ENCODE data around the gene NEGR1. TPM values are rescaled to one million over a fixed set of nuclear protein-coding genes. Genes with fewer than 3 reads are reported as not detected.

NEGR1 gene
- total RNA-seq, 1 experiment from 2014 or later = 0.05 TPM

- no peak overlapping the region for H3K4me2 ChIP-seq (ENCODE audit: low read length)
- no peak for DNase-seq (ENCODE audit: low read depth, low spot score)
- H3K27me3 ChIP-seq (ENCODE audit: insufficient read depth, low read length) = no peaks in the 10 kb centered on the region
- ChIA-PET CTCF (no interaction called here), POLR2A (no interaction called here), RAD21 (ENCODE audit: low non-redundant PET in 1 of 2, low total read pairs in 2 of 2, uncharacterized antibody in 2 of 2, unreplicated experiment in 2 of 2) (no interaction called here)
- H3K79me2 ChIP-seq (ENCODE audit: insufficient read depth, low read length) = no peaks in the 10 kb centered on the region
- H3K36me3 ChIP-seq (ENCODE audit: control insufficient read depth in 1 of 2, insufficient read depth in 2 of 2, low read length in 2 of 2) = no peaks in the 10 kb centered on the region
- no TSS peak for BruUV-seq (replicated peaks)
- H3K9ac ChIP-seq (ENCODE audit: low read length) = no peak overlapping the region
- H3K4me3 ChIP-seq (replicated peaks in 1 of 2; ENCODE audit: low read depth in 1 of 2, low read length in 2 of 2) = no peak overlapping the region
- intact Hi-C loops (cut with micrococcal nuclease) = no loop called here
- no peak for ATAC-seq
- H3K27ac ChIP-seq (ENCODE audit: low read depth, low read length) = no peak overlapping the region
- no peaks in the 10 kb centered on the region for H3K9me2 ChIP-seq (ENCODE audit: insufficient read depth)
- no peaks in the 10 kb centered on the region for H4K20me1 ChIP-seq (ENCODE audit: insufficient read depth)
- H3K9me3 ChIP-seq (ENCODE audit: control insufficient read depth in 1 of 2, insufficient read depth in 1 of 2, low read depth in 1 of 2, low read length in 2 of 2) = peaks cover 0 to 11% of the 10 kb centered on the region in 2 experiments; a peak in 2 of 4 replicates
- TF ChIP-seq JUND (IDR thresholded peaks at IDR 0.05) (no peak), ELF1 (IDR thresholded peaks at IDR 0.05; ENCODE audit: borderline replicate concordance, low read depth) (no peak), EZH2phosphoT487 (IDR thresholded peaks at IDR 0.05; ENCODE audit: borderline replicate concordance) (no peak), CBX3 (IDR thresholded peaks at IDR 0.05; ENCODE audit: low read depth) (no peak), TCF7L2 (IDR thresholded peaks at IDR 0.05; ENCODE audit: borderline replicate concordance, extremely low read depth, insufficient read depth, insufficient read length) (no peak), CEBPB (IDR thresholded peaks at IDR 0.05; ENCODE audit: low read depth) (no peak), EGR1 (IDR thresholded peaks at IDR 0.05; ENCODE audit: low read depth) (no peak)
- TF ChIP-seq, protein P1, sequence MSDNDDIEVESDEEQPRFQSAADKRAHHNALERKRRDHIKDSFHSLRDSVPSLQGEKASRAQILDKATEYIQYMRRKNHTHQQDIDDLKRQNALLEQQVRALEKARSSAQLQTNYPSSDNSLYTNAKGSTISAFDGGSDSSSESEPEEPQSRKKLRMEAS (IDR thresholded peaks at IDR 0.05) = no peak
- TF ChIP-seq, protein P2, sequence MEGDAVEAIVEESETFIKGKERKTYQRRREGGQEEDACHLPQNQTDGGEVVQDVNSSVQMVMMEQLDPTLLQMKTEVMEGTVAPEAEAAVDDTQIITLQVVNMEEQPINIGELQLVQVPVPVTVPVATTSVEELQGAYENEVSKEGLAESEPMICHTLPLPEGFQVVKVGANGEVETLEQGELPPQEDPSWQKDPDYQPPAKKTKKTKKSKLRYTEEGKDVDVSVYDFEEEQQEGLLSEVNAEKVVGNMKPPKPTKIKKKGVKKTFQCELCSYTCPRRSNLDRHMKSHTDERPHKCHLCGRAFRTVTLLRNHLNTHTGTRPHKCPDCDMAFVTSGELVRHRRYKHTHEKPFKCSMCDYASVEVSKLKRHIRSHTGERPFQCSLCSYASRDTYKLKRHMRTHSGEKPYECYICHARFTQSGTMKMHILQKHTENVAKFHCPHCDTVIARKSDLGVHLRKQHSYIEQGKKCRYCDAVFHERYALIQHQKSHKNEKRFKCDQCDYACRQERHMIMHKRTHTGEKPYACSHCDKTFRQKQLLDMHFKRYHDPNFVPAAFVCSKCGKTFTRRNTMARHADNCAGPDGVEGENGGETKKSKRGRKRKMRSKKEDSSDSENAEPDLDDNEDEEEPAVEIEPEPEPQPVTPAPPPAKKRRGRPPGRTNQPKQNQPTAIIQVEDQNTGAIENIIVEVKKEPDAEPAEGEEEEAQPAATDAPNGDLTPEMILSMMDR (IDR thresholded peaks at IDR 0.05 in 2 of 3, conservative IDR thresholded peaks at IDR 0.05 in 1 of 3; ENCODE audit: borderline replicate concordance in 1 of 3, insufficient read depth in 1 of 3, low read depth in 2 of 3, low read length in 2 of 3) = no peak
- no peaks in the 10 kb centered on the region for H3K4me1 ChIP-seq (ENCODE audit: control insufficient read depth in 1 of 2, insufficient read depth in 2 of 2, low read length in 2 of 2)
- no peak overlapping the region for H2AFZ ChIP-seq (ENCODE audit: low read depth, low read length, poor library complexity, severe bottlenecking)
These were observed 195.9 kb downstream of the NEGR1 start for GRCh38 chr1:72086394-72086793.

- BruUV-seq (replicated peaks) = no TSS peak
- no peaks in the 10 kb centered on the region for H3K9me2 ChIP-seq (ENCODE audit: insufficient read depth)
- RAD21 ChIA-PET (ENCODE audit: low non-redundant PET in 1 of 2, low total read pairs in 2 of 2, uncharacterized antibody in 2 of 2, unreplicated experiment in 2 of 2) = no interaction called here
- no peaks in the 10 kb centered on the region for H3K79me2 ChIP-seq (ENCODE audit: insufficient read depth, low read length)
- no peak for ATAC-seq
- no peak overlapping the region for H3K4me2 ChIP-seq (ENCODE audit: low read length)
- CTCF ChIA-PET = no interaction called here
- no peaks in the 10 kb centered on the region for H4K20me1 ChIP-seq (ENCODE audit: insufficient read depth)
- H3K4me3 ChIP-seq (replicated peaks in 1 of 2; ENCODE audit: low read depth in 1 of 2, low read length in 2 of 2) = no peak overlapping the region
- no peak overlapping the region for H2AFZ ChIP-seq (ENCODE audit: low read depth, low read length, poor library complexity, severe bottlenecking)
- no peak overlapping the region for H3K9ac ChIP-seq (ENCODE audit: low read length)
- TF ChIP-seq CEBPB (IDR thresholded peaks at IDR 0.05; ENCODE audit: low read depth) (no peak), ATF3 (IDR thresholded peaks at IDR 0.05) (no peak), SRF (IDR thresholded peaks at IDR 0.05; ENCODE audit: low read depth) (no peak)
- H3K27ac ChIP-seq (ENCODE audit: low read depth, low read length) = no peak overlapping the region
- no peak for DNase-seq (ENCODE audit: low read depth, low spot score)
- POLR2A ChIA-PET = no interaction called here
- no peaks in the 10 kb centered on the region for H3K4me1 ChIP-seq (ENCODE audit: control insufficient read depth in 1 of 2, insufficient read depth in 2 of 2, low read length in 2 of 2)
- peaks cover 0 to 11% of the 10 kb centered on the region in 2 experiments; a peak in 2 of 4 replicates for H3K9me3 ChIP-seq (ENCODE audit: control insufficient read depth in 1 of 2, insufficient read depth in 1 of 2, low read depth in 1 of 2, low read length in 2 of 2)
- no peaks in the 10 kb centered on the region for H3K27me3 ChIP-seq (ENCODE audit: insufficient read depth, low read length)
- H3K36me3 ChIP-seq (ENCODE audit: control insufficient read depth in 1 of 2, insufficient read depth in 2 of 2, low read length in 2 of 2) = no peaks in the 10 kb centered on the region
- intact Hi-C loops (cut with micrococcal nuclease) = no loop called here
These were observed 206.9 kb downstream of the NEGR1 start for GRCh38 chr1:72075425-72075824.
